ENCODE measurements around the gene LRRC7. TPM values are rescaled to one million over a fixed set of nuclear protein-coding genes. Genes with fewer than 3 reads are reported as not detected.

LRRC7 gene
- total and polyA plus RNA-seq, 2 of the 13 experiments (the other 11 are each of a cell fraction or from before 2014, with no cell fraction given) = not detected

- TF ChIP-seq ZHX1 (CRISPR knock-in tag; IDR thresholded peaks at IDR 0.05; ENCODE audit: low read depth) = no peak
- no peak for TF ChIP-seq RNF2 (conservative IDR thresholded peaks at IDR 0.05; ENCODE audit: low read depth)
- TF ChIP-seq TARDBP (CRISPR knock-in tag; IDR thresholded peaks at IDR 0.05) = no peak
Observed at GRCh38 chr1:70066711-70067110, 499.0 kb downstream of the LRRC7 start (continued).

GRCh38 chr1:70071601-70072000 lies 503.9 kb downstream of the LRRC7 start:
- Histone ChIP-seq H3K27me3 (ENCODE audit: control insufficient read depth in 1 of 2, insufficient read depth in 2 of 2, low read length in 2 of 2) (no peaks in the 10 kb centered on the region; a peak in 1 of 5 replicates), H3K36me3 (replicated peaks in 1 of 2; ENCODE audit: control insufficient read depth in 1 of 2, insufficient read depth in 2 of 2, low read length in 2 of 2) (no peaks in the 10 kb centered on the region), H4K20me1 (ENCODE audit: insufficient read depth, low read length) (no peaks in the 10 kb centered on the region), H3K4me2 (ENCODE audit: low read depth, low read length) (no peak overlapping the region), H3K27ac (ENCODE audit: extremely low read length, insufficient read depth, low read length) (no peak overlapping the region), H3K79me2 (ENCODE audit: insufficient read depth, low read length) (no peaks in the 10 kb centered on the region), H3K4me1 (ENCODE audit: insufficient read depth, low read length) (no peaks in the 10 kb centered on the region), H3K9me3 (ENCODE audit: low read length) (no peaks in the 10 kb centered on the region), H3K9ac (ENCODE audit: insufficient read depth, low read depth, low read length) (no peak overlapping the region), H3K4me3 (replicated peaks in 1 of 3; ENCODE audit: insufficient read depth in 1 of 3, low read depth in 2 of 3, low read length in 3 of 3) (no peak overlapping the region), H2AFZ (ENCODE audit: low read length) (no peak overlapping the region)
- 4% methylated on average over 4 of the region's 4 CpGs for WGBS (ENCODE audit: low lambda C conversion rate)
- ChIA-PET POLR2A (no interaction called here), CTCF (ENCODE audit: low intra/inter-chr PET ratio, low total read pairs) (no interaction called here)
- in situ Hi-C loops (cut with HindIII; ENCODE audit: extremely low pct_ligation_motif_present, low pct_unique_long_range_greater_than_20kb) (no loop called here), intact Hi-C loops (cut with micrococcal nuclease; ENCODE audit: unreplicated experiment) (no loop called here)
- FAIRE-seq (no peak), ATAC-seq (no peak), DNase-seq (ENCODE audit: low spot score) (no peak)
- no TSS peak for BruUV-seq (replicated peaks)
- TF ChIP-seq ZNF7 (CRISPR knock-in tag; IDR thresholded peaks at IDR 0.05) = no peak

GRCh38 chr1:70072231-70072751 lies 504.6 kb downstream of the LRRC7 start:
- no peak overlapping the region for H3K9ac ChIP-seq (ENCODE audit: insufficient read depth, low read depth, low read length)
- no peaks in the 10 kb centered on the region for H3K79me2 ChIP-seq (ENCODE audit: insufficient read depth, low read length)
- no peaks in the 10 kb centered on the region for H3K27me3 ChIP-seq (ENCODE audit: control insufficient read depth in 1 of 2, insufficient read depth in 2 of 2, low read length in 2 of 2)
- H3K9me3 ChIP-seq (ENCODE audit: low read length) = no peaks in the 10 kb centered on the region
- no peak overlapping the region for H3K4me3 ChIP-seq (replicated peaks in 1 of 3; ENCODE audit: insufficient read depth in 1 of 3, low read depth in 2 of 3, low read length in 3 of 3)
- intact Hi-C loops (cut with micrococcal nuclease; ENCODE audit: unreplicated experiment) (no loop called here), in situ Hi-C loops (cut with HindIII; ENCODE audit: extremely low pct_ligation_motif_present, low pct_unique_long_range_greater_than_20kb) (no loop called here)
- H4K20me1 ChIP-seq (ENCODE audit: insufficient read depth, low read length) = no peaks in the 10 kb centered on the region
- DNase-seq (ENCODE audit: low spot score) (no peak), FAIRE-seq (no peak), ATAC-seq (no peak)
- CTCF ChIA-PET (ENCODE audit: low intra/inter-chr PET ratio, low total read pairs) = no interaction called here
- BruUV-seq (replicated peaks) = no TSS peak
- H3K4me1 ChIP-seq (ENCODE audit: insufficient read depth, low read length) = no peaks in the 10 kb centered on the region
- TF ChIP-seq E2F5 (CRISPR knock-in tag; conservative IDR thresholded peaks at IDR 0.05) (no peak), GATAD2A (CRISPR knock-in tag; IDR thresholded peaks at IDR 0.05) (no peak), TIGD3 (CRISPR knock-in tag; IDR thresholded peaks at IDR 0.05; ENCODE audit: borderline replicate concordance) (no peak), ZNF224 (CRISPR knock-in tag; IDR thresholded peaks at IDR 0.05) (no peak), BHLHE40 (IDR thresholded peaks at IDR 0.05; ENCODE audit: low read length) (no peak), PRPF4 (IDR thresholded peaks at IDR 0.05; ENCODE audit: low read depth, low read length, poor library complexity, severe bottlenecking) (no peak), ZNF326 (CRISPR knock-in tag; IDR thresholded peaks at IDR 0.05; ENCODE audit: borderline replicate concordance) (no peak), SSRP1 (CRISPR knock-in tag; IDR thresholded peaks at IDR 0.05) (no peak)
- H2AFZ ChIP-seq (ENCODE audit: low read length) = no peak overlapping the region
- no peaks in the 10 kb centered on the region for H3K36me3 ChIP-seq (replicated peaks in 1 of 2; ENCODE audit: control insufficient read depth in 1 of 2, insufficient read depth in 2 of 2, low read length in 2 of 2)
- no peak overlapping the region for H3K27ac ChIP-seq (ENCODE audit: extremely low read length, insufficient read depth, low read length)
- POLR2A ChIA-PET = no interaction called here
- no peak overlapping the region for H3K4me2 ChIP-seq (ENCODE audit: low read depth, low read length)

All from HepG2 (cell line).